Mucosa of rectum (tissue), 2 donors: ENCODE results near the gene BRICD5.

ENCODE experiments used
- H3K27ac ChIP-seq, 2 donors: one replicate each; pipeline ENCODE4 v1.7.0; 2013; ENCODE audit warnings: inconsistent platforms in 2 of 2, low read depth in 2 of 2, low read length in 2 of 2
- H3K27me3 ChIP-seq, 2 donors: one replicate each; pipeline ENCODE4 v1.7.0; 2013; ENCODE audit warnings: low read length in 2 of 2; ENCODE audit not compliant: control insufficient read depth in 2 of 2, insufficient read depth in 2 of 2
- H3K36me3 ChIP-seq, 2 donors: one replicate each; pipeline ENCODE4 v1.7.0; 2013; ENCODE audit warnings: low read length in 2 of 2; ENCODE audit not compliant: control insufficient read depth in 2 of 2, insufficient read depth in 2 of 2
- H3K4me1 ChIP-seq, 2 donors: one replicate each; pipeline ENCODE4 v1.7.0; 2013; ENCODE audit warnings: low read length in 2 of 2, mild to moderate bottlenecking in 1 of 2; ENCODE audit not compliant: control insufficient read depth in 2 of 2, insufficient read depth in 2 of 2
- H3K4me3 ChIP-seq, 2 donors: one replicate each; pipeline ENCODE4 v1.7.0; 2013; ENCODE audit warnings: low read length in 2 of 2
- H3K9ac ChIP-seq, 2 donors: one replicate each; pipeline ENCODE4 v1.7.0; 2013; ENCODE audit warnings: low read length in 2 of 2, low read depth in 1 of 2, mild to moderate bottlenecking in 1 of 2
- H3K9me3 ChIP-seq, 2 donors: one replicate each; pipeline ENCODE4 v1.7.0; 2013; ENCODE audit warnings: low read length in 2 of 2; ENCODE audit not compliant: control insufficient read depth in 2 of 2
- donor health status: healthy.
- donor health status: Normal muscosa, but diverticular disease.

Gene BRICD5

DNA sequence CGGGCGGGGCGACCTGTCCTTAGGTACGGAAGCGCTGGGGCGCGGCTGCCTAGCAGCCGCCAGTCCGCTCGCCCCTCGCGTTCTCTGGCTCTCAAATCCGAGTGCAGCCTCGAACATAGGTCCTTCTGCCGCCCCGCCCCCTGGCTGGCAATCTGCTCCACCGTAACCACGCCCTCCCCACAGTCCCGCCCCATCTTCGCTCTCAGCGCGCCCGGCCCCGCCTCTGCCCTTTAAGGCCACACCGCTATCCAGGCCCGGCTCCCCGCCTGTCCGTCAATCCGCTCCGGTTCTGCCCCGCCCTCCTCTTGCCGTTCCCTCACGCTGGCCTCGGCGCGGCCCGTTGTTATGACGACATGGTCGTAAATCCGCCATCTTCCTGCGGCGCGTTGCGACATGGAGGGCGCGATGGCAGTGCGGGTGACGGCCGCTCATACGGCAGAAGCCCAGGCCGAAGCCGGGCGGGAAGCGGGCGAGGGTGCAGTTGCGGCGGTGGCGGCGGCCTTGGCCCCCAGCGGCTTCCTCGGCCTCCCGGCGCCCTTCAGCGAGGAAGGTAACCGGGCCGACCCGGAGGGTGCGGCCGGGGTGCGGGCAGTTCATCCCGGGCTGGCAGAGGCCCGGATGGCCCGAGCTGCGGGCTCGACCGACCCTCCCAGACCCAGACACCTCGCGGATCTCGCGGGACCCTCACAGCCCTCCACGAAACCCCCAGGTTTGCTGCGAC lies 12.7 kb upstream of the BRICD5 start, which contains the start of gene E4F1:
Gene E4F1, plus strand, starts transcription at position 371 of the 721 bp plus-strand sequence. Its CDS starts 23 bp downstream, at position 394.
- Histone ChIP-seq H3K27ac (peak within 1 kb of the TSS; percentile 88 to 90), H3K9me3 (no peaks in the 10 kb centered on the region), H3K36me3 (peaks cover 0 to 4% of the 10 kb centered on the region in 2 donors), H3K9ac (peak within 1 kb of the TSS; percentile 79 to 93), H3K27me3 (no peaks in the 10 kb centered on the region), H3K4me3 (peak within 1 kb of the TSS; percentile 77 to 85), H3K4me1 (peaks cover 14 to 15% of the 10 kb centered on the region in 2 donors)

DNA sequence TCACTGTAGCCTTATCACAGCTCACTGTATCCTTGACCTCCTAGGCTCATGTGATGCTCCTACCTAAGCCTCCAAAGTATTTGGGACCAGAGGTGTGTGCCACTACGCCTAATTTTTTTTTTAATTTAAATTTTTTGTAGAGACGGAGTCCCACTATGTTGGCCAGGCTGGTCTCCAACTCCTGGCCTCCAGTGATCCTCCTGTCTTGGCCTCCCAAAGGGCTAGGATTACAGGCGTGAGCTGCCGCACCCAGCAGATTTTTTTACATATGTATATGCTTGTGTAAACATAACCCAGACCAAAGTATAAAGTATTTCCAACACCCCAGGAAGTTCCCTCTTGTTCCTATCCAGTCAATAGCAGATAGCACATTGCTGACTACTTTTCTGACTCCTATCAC lies 5.7 kb upstream of the BRICD5 start:
- Histone ChIP-seq H3K4me3 (no peak overlapping the region), H3K9me3 (no peaks in the 10 kb centered on the region), H3K36me3 (peaks cover 0 to 2% of the 10 kb centered on the region in 2 donors), H3K27me3 (no peaks in the 10 kb centered on the region), H3K4me1 (peaks cover 18 to 22% of the 10 kb centered on the region in 2 donors), H3K27ac (no peak overlapping the region), H3K9ac (no peak overlapping the region)

DNA sequence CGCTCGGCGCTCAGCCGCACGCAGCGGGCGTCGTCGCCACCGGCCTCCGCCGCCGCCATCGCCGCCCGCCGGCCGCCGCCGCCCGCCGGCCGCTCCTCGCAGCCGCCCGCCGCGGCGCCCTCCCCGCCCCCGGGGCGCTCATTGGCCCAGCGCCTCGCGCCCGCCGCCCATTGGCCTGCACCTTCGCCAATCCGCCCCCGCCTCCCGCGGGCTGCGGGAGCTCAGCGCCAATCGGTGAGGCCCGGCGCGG lies 4.0 kb upstream of the BRICD5 start, which contains the start of gene PGP:
Gene PGP, minus strand, starts transcription at position 122 of the 250 bp plus-strand sequence. Its CDS starts 63 bp downstream, at position 59.
- H3K4me1 ChIP-seq: peaks cover 18 to 22% of the 10 kb centered on the region in 2 donors
- H3K9me3 ChIP-seq: no peaks in the 10 kb centered on the region
- no peaks in the 10 kb centered on the region for H3K27me3 ChIP-seq
- H3K36me3 ChIP-seq: peaks cover 0 to 4% of the 10 kb centered on the region in 2 donors
- H3K9ac ChIP-seq: peak within 1 kb of the TSS; percentile 90 to 91
- H3K27ac ChIP-seq: peak within 1 kb of the TSS; percentile 93
- H3K4me3 ChIP-seq: peak within 1 kb of the TSS; percentile 86 to 90

DNA sequence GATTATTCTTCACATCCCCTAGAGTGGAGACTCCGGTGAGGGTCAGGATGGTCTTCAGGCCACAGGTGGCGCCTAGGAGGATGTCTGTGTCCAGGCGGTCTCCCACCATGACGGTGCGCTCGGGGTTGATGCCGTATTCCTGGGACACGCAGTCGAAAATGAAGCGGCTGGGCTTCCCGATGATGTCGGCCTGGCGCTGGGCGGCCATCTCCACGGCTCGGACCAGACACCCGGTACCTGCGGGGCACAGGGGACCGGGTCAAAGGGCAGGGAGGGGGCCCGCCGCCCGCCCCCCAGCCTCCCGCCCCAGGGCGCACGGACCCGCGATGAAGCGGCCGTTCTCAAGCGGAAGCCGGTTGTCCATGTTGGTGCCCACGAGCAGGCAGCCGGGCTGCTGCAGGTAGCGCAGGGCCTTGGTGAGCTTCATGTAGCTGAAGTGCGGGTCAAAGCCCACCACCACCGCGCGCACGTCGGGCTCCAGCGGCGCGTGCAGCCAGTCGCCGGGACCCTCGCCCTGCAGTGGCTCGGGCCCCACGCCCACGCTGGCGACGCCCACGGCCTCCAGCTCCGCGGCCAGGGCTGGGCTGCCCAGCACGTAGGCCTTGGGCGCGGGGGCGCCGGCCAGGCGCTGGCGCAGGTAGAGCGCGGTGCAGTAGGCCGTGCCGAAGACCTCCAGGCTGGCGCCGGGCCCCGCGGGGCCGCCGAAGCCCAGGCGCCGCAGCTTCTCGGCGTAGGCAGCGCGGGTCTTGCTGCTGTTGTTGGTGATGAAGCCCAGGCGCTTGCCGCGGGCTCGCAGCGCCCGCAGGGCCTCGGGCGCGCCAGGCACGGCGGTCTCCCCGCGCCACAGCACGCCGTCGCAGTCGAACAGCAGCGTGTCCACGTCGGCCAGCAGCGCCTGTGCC lies 3.4 kb upstream of the BRICD5 start:
- H3K4me3 ChIP-seq: peak overlapping the region; percentile 79 to 86
- H3K4me1 ChIP-seq: peaks cover 18 to 22% of the 10 kb centered on the region in 2 donors
- H3K9me3 ChIP-seq: no peaks in the 10 kb centered on the region
- H3K36me3 ChIP-seq: peaks cover 4 to 5% of the 10 kb centered on the region in 2 donors
- peak overlapping the region; percentile 78 to 85 for H3K27ac ChIP-seq
- no peaks in the 10 kb centered on the region for H3K27me3 ChIP-seq
- H3K9ac ChIP-seq: peak overlapping the region; percentile 79 to 85

DNA sequence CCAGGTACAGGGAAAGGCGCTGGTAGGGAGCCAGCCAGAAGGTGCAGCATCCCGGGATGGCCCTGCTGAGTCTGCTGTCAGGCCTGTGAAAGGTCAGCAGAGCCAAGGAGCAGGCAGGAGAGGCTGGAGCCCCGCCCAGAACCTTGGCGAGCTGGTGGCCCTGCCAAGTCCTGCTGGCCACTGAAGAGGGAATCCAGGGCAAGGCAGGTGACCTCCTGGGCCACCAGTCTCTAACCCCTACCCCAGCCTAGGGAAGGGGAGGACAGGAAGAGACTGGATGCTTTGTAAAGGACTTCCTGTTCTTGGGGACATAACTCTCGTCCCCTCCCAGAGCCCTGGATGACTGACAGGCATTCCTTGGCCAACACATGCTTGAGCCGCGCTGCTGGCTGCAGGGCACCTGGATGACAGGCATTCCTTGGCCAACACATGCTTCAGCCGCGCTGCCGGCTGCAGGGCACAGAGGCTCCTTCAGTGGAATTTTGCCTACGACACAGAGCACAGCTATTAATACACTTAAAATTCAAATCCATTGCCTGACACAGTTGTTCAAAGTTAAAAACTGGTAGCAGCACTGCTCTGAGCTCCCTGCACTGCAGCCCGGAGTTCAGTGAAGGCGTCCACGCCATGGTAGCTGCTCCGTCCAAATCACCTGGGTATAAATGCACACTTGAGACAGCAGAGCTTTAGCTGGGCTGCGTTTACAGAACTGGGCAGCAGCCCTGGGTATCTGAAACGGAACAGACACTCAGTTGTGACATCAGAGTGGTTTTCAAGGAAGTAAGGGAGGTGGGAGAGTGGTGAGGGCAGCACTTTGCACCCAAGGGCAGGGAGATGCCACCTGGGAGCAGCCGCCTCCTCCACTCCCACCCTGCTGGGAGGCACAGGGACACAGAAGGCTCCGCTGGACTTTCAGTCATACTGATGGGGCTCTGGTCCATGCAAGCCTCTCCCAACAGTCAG lies 2.0 kb upstream of the BRICD5 start:
- Histone ChIP-seq H3K4me3 (peak overlapping the region in 1 of 2 donors; percentile 79), H3K4me1 (peaks cover 18 to 22% of the 10 kb centered on the region in 2 donors), H3K9ac (peak overlapping the region in 1 of 2 donors; percentile 72), H3K9me3 (no peaks in the 10 kb centered on the region), H3K36me3 (peaks cover 11 to 12% of the 10 kb centered on the region in 2 donors), H3K27me3 (no peaks in the 10 kb centered on the region), H3K27ac (no peak overlapping the region)

DNA sequence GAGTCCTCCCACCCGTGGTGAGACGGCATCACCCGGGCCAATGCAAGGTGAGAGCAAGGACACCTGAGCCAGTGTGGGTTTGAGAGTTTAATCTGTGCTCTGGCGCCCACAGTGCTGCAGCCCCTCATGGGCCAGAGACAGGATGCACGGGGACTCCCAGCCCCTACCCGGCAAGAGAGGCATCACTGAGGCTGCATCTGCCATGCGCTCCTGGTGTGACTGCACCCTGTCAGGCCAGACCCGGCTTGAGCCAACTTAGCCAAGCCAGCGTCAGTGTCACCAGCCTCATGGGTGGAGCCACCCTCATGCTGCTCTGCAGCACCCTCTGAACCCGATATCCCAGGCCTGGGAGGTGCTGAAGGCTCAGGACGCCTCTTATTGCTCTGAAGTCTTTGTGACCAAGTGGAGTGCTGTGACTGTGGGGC lies 1.3 kb upstream of the BRICD5 start:
- no peaks in the 10 kb centered on the region for H3K9me3 ChIP-seq
- no peak overlapping the region for H3K27ac ChIP-seq
- H3K4me3 ChIP-seq: no peak overlapping the region
- no peaks in the 10 kb centered on the region for H3K27me3 ChIP-seq
- peaks cover 11 to 19% of the 10 kb centered on the region in 2 donors for H3K36me3 ChIP-seq
- no peak overlapping the region for H3K9ac ChIP-seq
- H3K4me1 ChIP-seq: peaks cover 18 to 22% of the 10 kb centered on the region in 2 donors

DNA sequence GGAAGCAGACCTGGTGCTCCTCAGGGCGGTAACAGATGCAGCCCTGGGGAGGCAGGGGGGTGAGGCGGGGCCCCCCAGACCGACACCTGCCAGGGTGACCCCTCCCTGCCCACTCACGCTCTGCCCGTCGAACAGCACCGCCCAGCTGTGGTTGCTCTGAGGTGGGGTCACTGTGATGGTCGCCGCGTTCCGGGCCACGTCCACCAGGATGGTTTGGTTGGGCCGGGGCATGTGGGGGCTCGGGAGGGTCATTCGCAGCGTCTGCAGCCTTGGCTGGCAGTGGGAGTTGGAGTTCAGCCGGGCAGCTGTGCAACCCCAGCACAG lies 692 bp downstream of the BRICD5 start:
- no peaks in the 10 kb centered on the region for H3K27me3 ChIP-seq
- H3K4me1 ChIP-seq: peaks cover 26 to 29% of the 10 kb centered on the region in 2 donors
- H3K9ac ChIP-seq: no peak overlapping the region
- no peak overlapping the region for H3K27ac ChIP-seq
- H3K36me3 ChIP-seq: peaks cover 11 to 19% of the 10 kb centered on the region in 2 donors
- no peaks in the 10 kb centered on the region for H3K9me3 ChIP-seq
- no peak overlapping the region for H3K4me3 ChIP-seq

DNA sequence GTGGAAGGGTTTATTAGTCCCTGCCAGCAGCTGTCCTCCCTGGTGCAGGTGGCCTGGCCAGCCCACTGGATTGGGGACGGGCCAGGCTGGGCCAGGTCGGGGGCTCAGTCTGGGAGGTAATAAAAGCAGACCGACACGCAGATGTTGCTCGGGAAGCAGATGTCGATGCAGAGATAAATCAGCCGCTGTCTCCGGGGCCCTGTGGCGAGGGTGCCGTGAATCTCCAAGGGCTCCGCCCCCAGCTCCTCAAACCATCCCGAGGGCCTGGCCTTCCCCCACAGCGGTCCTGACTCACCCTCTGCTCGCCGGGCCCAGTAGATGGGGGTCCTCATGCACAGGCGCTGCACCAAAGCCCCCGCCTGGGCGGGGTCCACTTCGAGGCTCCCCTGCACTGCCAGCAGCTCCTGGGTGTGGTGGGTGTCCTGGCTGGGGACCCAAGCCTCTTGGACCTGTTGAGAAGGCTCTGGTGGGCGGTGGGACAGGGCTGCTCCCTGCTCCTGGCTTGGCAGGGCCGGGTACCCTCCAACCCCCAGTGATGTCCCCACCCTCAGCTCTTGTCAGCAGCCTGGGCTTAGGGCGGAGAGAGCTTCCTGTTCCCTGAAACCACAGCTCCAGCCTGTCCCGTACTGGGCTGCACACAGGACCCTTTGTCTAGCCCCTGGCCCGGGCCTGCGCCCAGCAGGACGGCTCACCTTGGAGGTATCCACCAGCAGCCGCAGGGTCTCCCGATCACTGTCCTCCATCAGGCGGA lies 1.2 kb downstream of the BRICD5 start:
- no peaks in the 10 kb centered on the region for H3K9me3 ChIP-seq
- no peak overlapping the region for H3K4me3 ChIP-seq
- H3K4me1 ChIP-seq: peaks cover 31 to 32% of the 10 kb centered on the region in 2 donors
- H3K27ac ChIP-seq: no peak overlapping the region
- peaks cover 11 to 19% of the 10 kb centered on the region in 2 donors for H3K36me3 ChIP-seq
- H3K27me3 ChIP-seq: no peaks in the 10 kb centered on the region
- no peak overlapping the region for H3K9ac ChIP-seq

DNA sequence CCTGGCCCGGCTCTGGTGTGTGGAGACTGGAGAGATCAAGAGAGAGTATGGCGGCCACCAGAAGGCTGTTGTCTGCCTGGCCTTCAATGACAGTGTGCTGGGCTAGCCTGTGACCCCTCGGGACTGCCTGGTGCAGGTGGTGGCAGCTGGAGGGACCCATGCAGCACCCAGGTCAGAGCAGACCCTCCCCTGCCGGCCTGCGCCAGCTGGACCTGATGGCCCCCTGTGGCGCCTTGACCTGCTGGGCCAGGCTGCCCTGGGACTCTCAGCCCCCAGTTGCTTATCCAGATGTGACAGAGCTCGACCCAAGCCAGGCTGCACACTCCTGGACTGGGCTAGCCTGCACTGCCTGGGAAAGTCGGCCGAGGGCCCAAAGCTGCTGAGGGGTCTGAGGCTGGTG lies 1.9 kb downstream of the BRICD5 start:
- no peaks in the 10 kb centered on the region for H3K9me3 ChIP-seq
- peaks cover 11 to 19% of the 10 kb centered on the region in 2 donors for H3K36me3 ChIP-seq
- H3K27me3 ChIP-seq: no peaks in the 10 kb centered on the region
- no peak overlapping the region for H3K4me3 ChIP-seq
- H3K9ac ChIP-seq: no peak overlapping the region
- no peak overlapping the region for H3K27ac ChIP-seq
- peaks cover 31% of the 10 kb centered on the region in 2 donors for H3K4me1 ChIP-seq
